Small intestine (tissue), 7 donors: ENCODE data around the gene NSUN2. TPM values are rescaled to one million over a fixed set of nuclear protein-coding genes. Genes with fewer than 3 reads are reported as not detected.

Experiments used
- DNase-seq, 2 donors: peaks; one replicate each; pipeline versions ENCODE4 v3.0.0 to v3.0.0-alpha.2; 2013
- FAIRE-seq: peaks from 2 replicates; lab custom pipeline; 2012; peaks lifted over from hg19 to GRCh38; lab: Jason Lieb, UNC
- H3K27ac ChIP-seq, 3 donors: one replicate each; pipeline ENCODE4 v1.5.1; 2013; ENCODE audit warnings: low read length in 2 of 3, mild to moderate bottlenecking in 2 of 3, control low read depth in 1 of 3, inconsistent platforms in 1 of 3, low read depth in 1 of 3, moderate library complexity in 1 of 3
- H3K27me3 ChIP-seq, 3 donors: one replicate each; pipeline ENCODE4 v1.6.1; 2013; ENCODE audit warnings: low read length in 3 of 3, inconsistent platforms in 1 of 3; ENCODE audit not compliant: control insufficient read depth in 3 of 3, insufficient read depth in 3 of 3
- H3K36me3 ChIP-seq, 3 donors: one replicate each; pipeline ENCODE4 v1.6.1; 2013; ENCODE audit warnings: low read length in 3 of 3, inconsistent platforms in 1 of 3, low read depth in 1 of 3, mild to moderate bottlenecking in 1 of 3, moderate library complexity in 1 of 3; ENCODE audit not compliant: control insufficient read depth in 3 of 3, insufficient read depth in 2 of 3
- H3K4me1 ChIP-seq, 3 donors: one replicate each; pipeline ENCODE4 v1.6.1; 2013; ENCODE audit warnings: low read length in 2 of 3, inconsistent platforms in 1 of 3, low read depth in 1 of 3, mild to moderate bottlenecking in 1 of 3, moderate library complexity in 1 of 3; ENCODE audit not compliant: control insufficient read depth in 3 of 3, insufficient read depth in 2 of 3
- H3K4me3 ChIP-seq, 3 donors: one replicate each; pipeline ENCODE4 v1.5.1; 2013; ENCODE audit warnings: low read length in 3 of 3, control low read depth in 1 of 3, inconsistent platforms in 1 of 3, low read depth in 1 of 3, mild to moderate bottlenecking in 1 of 3, moderate library complexity in 1 of 3
- H3K9me3 ChIP-seq, 2 donors: one replicate each; pipeline ENCODE4 v1.6.1; 2013; ENCODE audit warnings: low read depth in 1 of 2, low read length in 1 of 2; ENCODE audit not compliant: control insufficient read depth in 2 of 2, insufficient read depth in 1 of 2
- WGBS, 3 donors: extraction: QIAGEN DNeasy Blood & Tissue Kit; methylation state at CpG; one replicate each; pipeline ENCODE4 v1.1.7; 2013; 5-methylcytosine and 5-hydroxymethylcytosine counted together
- polyA plus RNA-seq, 4 donors: library from polyadenylated mRNA; stranded (reverse) in 3 of 4; unstranded in 1 of 4; fragments of 200-250 nt in 3 of 4; fragments of 120-200 nt in 1 of 4; gene quantifications; one replicate each; pipeline versions ENCODE4 v1.2.1 to v1.2.3, GENCODE V29; 2013
- donor health status: healthy with polysubstance abuse.
- donor health status: control.
- donor health status: control.
- donor health status: Bipolar disorder and iron deficiency.
- donor health status: healthy.

Gene NSUN2
- polyA plus RNA-seq, 4 donors: 36.5 to 74.8 (median 43.8) TPM

DNA sequence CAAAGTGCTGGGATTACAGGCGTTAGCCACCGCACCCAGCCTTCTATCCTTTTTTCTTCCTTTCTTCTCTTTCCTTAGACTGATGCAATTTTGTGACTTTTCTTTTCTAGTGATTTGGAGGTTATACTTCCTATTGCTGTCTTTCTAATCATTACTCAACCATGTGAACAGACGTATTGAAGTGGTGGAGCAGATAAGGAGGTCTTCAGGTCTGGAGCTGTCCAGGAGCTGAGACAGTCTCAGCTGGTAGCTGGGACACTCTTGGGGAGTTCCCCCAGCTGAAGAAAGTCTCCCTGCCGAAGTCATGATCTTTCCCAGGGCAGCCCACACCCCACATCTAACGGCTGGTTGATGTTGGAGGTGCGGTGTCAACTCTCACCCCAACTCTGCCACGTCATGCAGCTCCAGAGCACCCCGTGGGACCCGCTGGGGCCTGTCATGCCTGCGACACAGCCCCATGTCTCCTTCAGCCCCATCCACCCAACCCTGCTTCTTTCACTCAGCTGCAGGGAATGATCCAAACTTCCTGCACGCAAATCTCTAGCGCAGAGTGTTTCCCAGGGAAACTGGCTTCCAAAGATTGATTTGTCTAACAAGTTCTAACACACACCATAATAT is 41.1 kb downstream of the NSUN2 start:
- Histone ChIP-seq H3K9me3 (peaks cover 0 to 6% of the 10 kb centered on the region in 2 donors), H3K4me1 (no peaks in the 10 kb centered on the region), H3K27me3 (peaks cover 0 to 5% (median 0%) of the 10 kb centered on the region in 3 donors), H3K27ac (no peak overlapping the region), H3K36me3 (peaks cover 0 to 5% (median 0%) of the 10 kb centered on the region in 3 donors), H3K4me3 (no peak overlapping the region)
- DNase-seq (no peak), FAIRE-seq (no peak)
- WGBS, 3 donors: 81 to 89% (median 87%) methylated on average over 12 of the region's 12 CpGs

DNA sequence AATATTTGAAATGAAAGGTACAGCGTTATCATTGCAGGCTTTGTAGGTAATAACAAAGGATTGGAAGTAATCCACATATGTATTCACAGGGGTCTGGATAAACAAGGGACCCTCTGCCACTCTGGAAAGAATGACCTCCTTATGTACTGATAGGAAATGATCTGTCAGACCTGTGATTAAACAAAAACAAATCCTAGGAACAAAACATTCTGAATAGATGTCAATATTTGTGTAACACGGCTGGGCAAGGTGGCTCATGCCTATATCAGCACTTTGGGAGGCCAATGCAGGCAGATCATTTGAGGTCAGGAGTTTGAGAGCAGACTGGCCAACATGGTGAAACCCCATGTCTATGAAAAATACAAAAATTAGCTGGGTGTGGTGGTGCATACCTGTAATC is 42.3 kb downstream of the NSUN2 start:
- H3K27ac ChIP-seq: no peak overlapping the region
- 42 to 67% (median 60%) methylated on average over 2 of the region's 2 CpGs for WGBS, 3 donors
- peaks cover 0 to 6% of the 10 kb centered on the region in 2 donors for H3K9me3 ChIP-seq
- H3K27me3 ChIP-seq: peaks cover 0 to 5% (median 0%) of the 10 kb centered on the region in 3 donors
- FAIRE-seq (no peak), DNase-seq (no peak)
- no peaks in the 10 kb centered on the region for H3K36me3 ChIP-seq
- H3K4me1 ChIP-seq: no peaks in the 10 kb centered on the region
- H3K4me3 ChIP-seq: no peak overlapping the region

GRCh38 chr5:6587171-6587570 is 45.7 kb downstream of the NSUN2 start:
- Histone ChIP-seq H3K4me3 (no peak overlapping the region), H3K27ac (no peak overlapping the region), H3K36me3 (no peaks in the 10 kb centered on the region), H3K9me3 (no peaks in the 10 kb centered on the region), H3K27me3 (peaks cover 0 to 34% (median 15%) of the 10 kb centered on the region in 3 donors), H3K4me1 (no peaks in the 10 kb centered on the region)
- 84 to 88% (median 85%) methylated on average over 9 of the region's 9 CpGs for WGBS, 3 donors
- no peak for DNase-seq
- no peak for FAIRE-seq

- Histone ChIP-seq H3K9me3 (no peaks in the 10 kb centered on the region), H3K27me3 (peaks cover 0 to 37% (median 17%) of the 10 kb centered on the region in 3 donors), H3K36me3 (no peaks in the 10 kb centered on the region), H3K27ac (no peak overlapping the region), H3K4me3 (no peak overlapping the region), H3K4me1 (no peaks in the 10 kb centered on the region)
- WGBS, 3 donors: 81 to 84% (median 82%) methylated on average over 5 of the region's 5 CpGs
- DNase-seq (no peak), FAIRE-seq (no peak)
Observed at GRCh38 chr5:6586647-6587042, 46.2 kb downstream of the NSUN2 start.

DNA sequence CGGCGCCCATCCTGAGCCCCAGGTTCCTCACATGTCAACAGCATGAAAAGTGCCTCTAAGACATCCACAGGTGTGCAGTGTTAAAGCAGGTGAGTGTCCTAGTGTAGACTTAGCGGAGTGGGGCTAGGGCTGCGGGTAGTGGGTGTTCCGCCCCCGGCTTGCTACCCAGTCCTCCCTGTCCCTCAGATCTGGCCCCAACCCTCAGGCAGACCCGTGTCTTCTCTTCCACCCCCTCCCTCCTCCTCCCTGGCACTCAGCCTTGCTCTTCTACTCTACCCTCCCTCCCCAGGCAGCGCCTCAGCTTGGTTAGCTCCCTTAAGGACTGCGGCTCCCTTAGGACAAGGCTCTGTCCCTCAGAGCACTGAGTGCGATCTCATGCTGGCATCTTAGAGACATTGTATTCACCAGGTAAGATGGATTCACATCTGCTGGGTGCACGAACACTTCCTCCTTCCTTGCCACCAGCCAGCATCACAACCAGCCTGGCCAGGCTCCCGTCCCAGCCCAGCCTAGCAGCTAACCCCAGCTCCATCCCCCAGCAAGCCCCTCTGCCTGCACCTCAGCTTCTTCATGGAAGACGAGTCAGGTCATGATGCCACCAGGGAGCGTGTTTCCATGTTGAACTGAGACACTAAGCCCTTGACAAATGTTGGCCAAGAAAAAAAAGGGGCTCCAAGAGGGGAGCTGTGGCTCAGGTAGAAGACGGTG is 46.8 kb downstream of the NSUN2 start:
- peaks cover 0 to 40% (median 17%) of the 10 kb centered on the region in 3 donors for H3K27me3 ChIP-seq
- H3K27ac ChIP-seq: no peak overlapping the region
- FAIRE-seq (no peak), DNase-seq (no peak)
- H3K36me3 ChIP-seq: no peaks in the 10 kb centered on the region
- no peaks in the 10 kb centered on the region for H3K9me3 ChIP-seq
- H3K4me1 ChIP-seq: no peaks in the 10 kb centered on the region
- 80 to 82% (median 81%) methylated on average over 15 of the region's 15 CpGs for WGBS, 3 donors
- H3K4me3 ChIP-seq: no peak overlapping the region

GRCh38 chr5:6585168-6585567 is 47.7 kb downstream of the NSUN2 start:
- Histone ChIP-seq H3K27me3 (peaks cover 0 to 40% (median 17%) of the 10 kb centered on the region in 3 donors), H3K9me3 (no peaks in the 10 kb centered on the region), H3K27ac (no peak overlapping the region), H3K36me3 (no peaks in the 10 kb centered on the region), H3K4me1 (no peaks in the 10 kb centered on the region), H3K4me3 (no peak overlapping the region)
- DNase-seq: no peak
- 49 to 55% (median 52%) methylated on average over 6 of the region's 6 CpGs for WGBS, 3 donors
- no peak for FAIRE-seq

GRCh38 chr5:6584727-6585126 is 48.1 kb downstream of the NSUN2 start:
- DNase-seq: no peak
- no peaks in the 10 kb centered on the region for H3K9me3 ChIP-seq
- no peak for FAIRE-seq
- H3K4me3 ChIP-seq: no peak overlapping the region
- H3K27me3 ChIP-seq: peaks cover 0 to 40% (median 17%) of the 10 kb centered on the region in 3 donors
- WGBS, 3 donors: 65 to 83% (median 76%) methylated on average over 8 of the region's 8 CpGs
- H3K36me3 ChIP-seq: no peaks in the 10 kb centered on the region
- no peaks in the 10 kb centered on the region for H3K4me1 ChIP-seq
- H3K27ac ChIP-seq: no peak overlapping the region

DNA sequence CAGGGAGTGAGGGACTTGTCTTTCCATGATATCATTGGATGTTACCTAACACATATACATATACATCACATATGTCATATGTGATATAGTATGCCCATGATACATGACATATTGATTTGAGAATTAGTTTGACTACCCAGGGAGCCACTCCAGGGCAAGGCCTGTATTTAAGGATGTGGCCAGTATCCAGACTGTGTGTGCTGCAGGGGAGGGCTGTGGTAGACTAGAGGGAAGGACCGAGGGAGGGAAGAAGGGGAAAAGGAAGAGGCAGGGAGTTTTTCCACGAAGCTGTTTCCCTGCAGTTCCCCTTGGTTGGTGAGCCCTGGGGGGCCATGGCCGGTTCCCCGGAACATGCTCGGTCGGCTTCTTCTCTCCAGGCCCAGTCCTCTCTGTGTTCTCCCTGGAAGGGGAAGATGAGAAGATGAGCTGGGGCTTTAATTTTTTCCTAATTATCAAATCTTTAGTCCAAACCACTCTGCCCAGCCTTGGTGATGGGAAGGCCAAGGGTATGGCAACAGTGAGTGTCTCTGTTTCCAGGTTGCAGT is 48.7 kb downstream of the NSUN2 start:
- Histone ChIP-seq H3K4me3 (no peak overlapping the region), H3K9me3 (no peaks in the 10 kb centered on the region), H3K4me1 (no peaks in the 10 kb centered on the region), H3K27ac (no peak overlapping the region), H3K27me3 (peaks cover 0 to 43% (median 17%) of the 10 kb centered on the region in 3 donors), H3K36me3 (no peaks in the 10 kb centered on the region)
- DNase-seq: no peak
- WGBS, 3 donors: 73 to 78% (median 73%) methylated on average over 6 of the region's 6 CpGs
- no peak for FAIRE-seq
